Panc1 (cell line): Measurements from ENCODE around the gene KCNB1. TPM values are rescaled to one million over a fixed set of nuclear protein-coding genes. Genes with fewer than 3 reads are reported as not detected.

Experiments used
- ATAC-seq: fragments of 200-7000 bp; cut with Tn5 transposase; 2 replicates; pipeline ENCODE4 v1.9.1; 2020; ENCODE audit warnings: mild to moderate bottlenecking, moderate library complexity
- BruUV-seq: library from RNA; stranded (reverse); fragments of 400-500 nt; replicated peaks from 2 replicates; lab custom pipeline; 2021; lab: Mats Ljungman, UMichigan
- CTCF ChIA-PET: fragments of 300-600 bp; sonication (Branson Sonifier 250); formaldehyde crosslinking; loops from one replicate; lab custom pipeline; 2022; ENCODE audit warnings: antibody characterized with exemption; lab: Charles Lee
- POLR2A ChIA-PET: fragments of 300-600 bp; sonication (Branson Sonifier 250); formaldehyde crosslinking; loops from one replicate; lab custom pipeline; 2022; ENCODE audit warnings: antibody characterized with exemption; lab: Charles Lee
- DNase-seq: peaks from one replicate; pipeline ENCODE4 v3.0.0-alpha.2; 2010; ENCODE audit warnings: low read depth, low spot score
- H3K27ac ChIP-seq: 2 replicates; pipeline ENCODE4 v1.5.1; 2011; ENCODE audit warnings: mild to moderate bottlenecking, low read length, inconsistent platforms
- H3K27me3 ChIP-seq: fragments of 200-500 bp; sonication (Bioruptor generic); 2 replicates; pipeline ENCODE4 v1.6.0; 2014; ENCODE audit warnings: low read length, inconsistent platforms; ENCODE audit not compliant: control insufficient read depth, insufficient read depth
- H3K36me3 ChIP-seq: fragments of 200-500 bp; sonication (Bioruptor generic); 2 replicates; pipeline ENCODE4 v1.5.1; 2014; ENCODE audit warnings: inconsistent platforms, mild to moderate bottlenecking, low read length, moderate library complexity; ENCODE audit not compliant: control insufficient read depth, insufficient read depth
- H3K4me1 ChIP-seq: 2 replicates; pipeline ENCODE4 v1.5.1; 2011; ENCODE audit warnings: inconsistent platforms, mild to moderate bottlenecking, low read length, moderate library complexity; ENCODE audit not compliant: control insufficient read depth, insufficient read depth
- H3K4me3 ChIP-seq, 2 experiments: 2 replicates each; pipeline ENCODE4 v1.5.1; 2011 to 2012; ENCODE audit warnings: low read depth in 2 of 2, low read length in 2 of 2, mild to moderate bottlenecking in 2 of 2, inconsistent platforms in 1 of 2, moderate library complexity in 1 of 2
- H3K9me3 ChIP-seq: fragments of 200-500 bp; sonication (Bioruptor generic); 2 replicates; pipeline ENCODE4 v1.5.1; 2014; ENCODE audit warnings: low read depth, mild to moderate bottlenecking, inconsistent platforms, low read length, moderate library complexity; ENCODE audit not compliant: control insufficient read depth, insufficient read depth
- POLR2AphosphoS5 ChIP-seq: IDR thresholded peaks from 2 replicates; pipeline ENCODE4 v1.6.1; 2012; ENCODE audit warnings: mild to moderate bottlenecking, low read depth, low read length, moderate library complexity
- SIN3A ChIP-seq: IDR thresholded peaks from 2 replicates; pipeline ENCODE4 v1.6.1; 2012; ENCODE audit warnings: low read depth, mild to moderate bottlenecking, low read length, moderate library complexity, borderline replicate concordance; ENCODE audit not compliant: insufficient read depth
- TCF7L2 ChIP-seq: IDR thresholded peaks from 2 replicates; pipeline ENCODE4 v1.6.1; 2011; ENCODE audit warnings: mild to moderate bottlenecking, low read depth, low read length, inconsistent platforms
- in situ Hi-C: cut with HindIII; loops from 2 replicates; pipeline ENCODE4 v1.10.0; 2016; ENCODE audit warnings: low sequenced_read_pairs, low pct_unique_long_range_greater_than_20kb
- intact Hi-C: fragments of 100-400 bp; cut with micrococcal nuclease; formaldehyde crosslinking; loops from one replicate; pipeline ENCODE4 v1.10.0; 2022; ENCODE audit not compliant: unreplicated experiment
- total RNA-seq: library from RNA; stranded (reverse); gene quantifications from one replicate; pipeline ENCODE4 v1.2.1, GENCODE V29; 2021; ENCODE audit not compliant: unreplicated experiment
- TF ChIP-seq, protein P1 (sequence below): fragments of 450-650 bp; IDR thresholded peaks from 2 replicates; pipeline ENCODE4 v1.5.1; 2017; ENCODE audit warnings: mild to moderate bottlenecking
- TF ChIP-seq, protein P2 (sequence below), 2 experiments: IDR thresholded peaks; 2 replicates each; pipeline ENCODE4 v1.6.1; 2011 to 2012; ENCODE audit warnings: low read depth in 2 of 2, control low read depth in 1 of 2, low read length in 1 of 2, mild to moderate bottlenecking in 1 of 2, moderate library complexity in 1 of 2; ENCODE audit not compliant: insufficient read depth in 1 of 2

The KCNB1 gene
- total RNA-seq, 1 experiment from 2014 or later: 11.1 TPM

DNA sequence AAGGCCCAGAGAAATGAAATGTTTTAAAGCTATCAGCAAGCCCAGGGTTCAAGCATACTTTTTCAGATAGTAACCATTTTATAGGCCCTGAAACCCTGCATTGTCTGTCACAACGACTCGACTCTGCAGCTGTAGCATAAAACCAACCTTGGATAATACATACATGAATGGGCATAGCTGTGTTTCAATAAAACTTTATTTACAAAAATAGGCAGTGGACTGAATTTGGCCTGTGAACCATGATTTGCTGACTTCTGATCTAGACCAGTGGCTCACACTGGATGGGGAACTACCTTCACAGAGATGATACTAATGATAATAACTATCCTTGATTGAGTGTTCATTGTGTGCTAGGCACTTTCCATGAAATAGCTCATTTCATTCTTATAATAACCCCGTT, 107.3 kb downstream of the KCNB1 start:
- H3K27me3 ChIP-seq: no peaks in the 10 kb centered on the region
- no peak for TF ChIP-seq POLR2AphosphoS5
- no peak for TF ChIP-seq SIN3A
- TF ChIP-seq, protein P1, sequence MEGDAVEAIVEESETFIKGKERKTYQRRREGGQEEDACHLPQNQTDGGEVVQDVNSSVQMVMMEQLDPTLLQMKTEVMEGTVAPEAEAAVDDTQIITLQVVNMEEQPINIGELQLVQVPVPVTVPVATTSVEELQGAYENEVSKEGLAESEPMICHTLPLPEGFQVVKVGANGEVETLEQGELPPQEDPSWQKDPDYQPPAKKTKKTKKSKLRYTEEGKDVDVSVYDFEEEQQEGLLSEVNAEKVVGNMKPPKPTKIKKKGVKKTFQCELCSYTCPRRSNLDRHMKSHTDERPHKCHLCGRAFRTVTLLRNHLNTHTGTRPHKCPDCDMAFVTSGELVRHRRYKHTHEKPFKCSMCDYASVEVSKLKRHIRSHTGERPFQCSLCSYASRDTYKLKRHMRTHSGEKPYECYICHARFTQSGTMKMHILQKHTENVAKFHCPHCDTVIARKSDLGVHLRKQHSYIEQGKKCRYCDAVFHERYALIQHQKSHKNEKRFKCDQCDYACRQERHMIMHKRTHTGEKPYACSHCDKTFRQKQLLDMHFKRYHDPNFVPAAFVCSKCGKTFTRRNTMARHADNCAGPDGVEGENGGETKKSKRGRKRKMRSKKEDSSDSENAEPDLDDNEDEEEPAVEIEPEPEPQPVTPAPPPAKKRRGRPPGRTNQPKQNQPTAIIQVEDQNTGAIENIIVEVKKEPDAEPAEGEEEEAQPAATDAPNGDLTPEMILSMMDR: no peak
- TF ChIP-seq, protein P2, sequence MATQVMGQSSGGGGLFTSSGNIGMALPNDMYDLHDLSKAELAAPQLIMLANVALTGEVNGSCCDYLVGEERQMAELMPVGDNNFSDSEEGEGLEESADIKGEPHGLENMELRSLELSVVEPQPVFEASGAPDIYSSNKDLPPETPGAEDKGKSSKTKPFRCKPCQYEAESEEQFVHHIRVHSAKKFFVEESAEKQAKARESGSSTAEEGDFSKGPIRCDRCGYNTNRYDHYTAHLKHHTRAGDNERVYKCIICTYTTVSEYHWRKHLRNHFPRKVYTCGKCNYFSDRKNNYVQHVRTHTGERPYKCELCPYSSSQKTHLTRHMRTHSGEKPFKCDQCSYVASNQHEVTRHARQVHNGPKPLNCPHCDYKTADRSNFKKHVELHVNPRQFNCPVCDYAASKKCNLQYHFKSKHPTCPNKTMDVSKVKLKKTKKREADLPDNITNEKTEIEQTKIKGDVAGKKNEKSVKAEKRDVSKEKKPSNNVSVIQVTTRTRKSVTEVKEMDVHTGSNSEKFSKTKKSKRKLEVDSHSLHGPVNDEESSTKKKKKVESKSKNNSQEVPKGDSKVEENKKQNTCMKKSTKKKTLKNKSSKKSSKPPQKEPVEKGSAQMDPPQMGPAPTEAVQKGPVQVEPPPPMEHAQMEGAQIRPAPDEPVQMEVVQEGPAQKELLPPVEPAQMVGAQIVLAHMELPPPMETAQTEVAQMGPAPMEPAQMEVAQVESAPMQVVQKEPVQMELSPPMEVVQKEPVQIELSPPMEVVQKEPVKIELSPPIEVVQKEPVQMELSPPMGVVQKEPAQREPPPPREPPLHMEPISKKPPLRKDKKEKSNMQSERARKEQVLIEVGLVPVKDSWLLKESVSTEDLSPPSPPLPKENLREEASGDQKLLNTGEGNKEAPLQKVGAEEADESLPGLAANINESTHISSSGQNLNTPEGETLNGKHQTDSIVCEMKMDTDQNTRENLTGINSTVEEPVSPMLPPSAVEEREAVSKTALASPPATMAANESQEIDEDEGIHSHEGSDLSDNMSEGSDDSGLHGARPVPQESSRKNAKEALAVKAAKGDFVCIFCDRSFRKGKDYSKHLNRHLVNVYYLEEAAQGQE (IDR thresholded peaks at IDR 0.05; ENCODE audit: insufficient read depth in 1 of 2, low read depth in 2 of 2, low read length in 1 of 2): no peak
- TF ChIP-seq TCF7L2: no peak
- no TSS peak for BruUV-seq
- DNase-seq (no peak), ATAC-seq (no peak)
- in situ Hi-C loops: no loop called here
- H3K4me3 ChIP-seq: no peak overlapping the region
- peaks cover 20% of the 10 kb centered on the region for H3K4me1 ChIP-seq
- H3K36me3 ChIP-seq: no peaks in the 10 kb centered on the region
- H3K9me3 ChIP-seq: no peaks in the 10 kb centered on the region
- ChIA-PET POLR2A (no interaction called here), CTCF (no interaction called here)
- H3K27ac ChIP-seq: no peak overlapping the region
- intact Hi-C loops: no loop called here

- TF ChIP-seq SIN3A (no peak), TCF7L2 (no peak), POLR2AphosphoS5 (no peak)
- TF ChIP-seq, protein P2 (IDR thresholded peaks at IDR 0.05; ENCODE audit: insufficient read depth in 1 of 2, low read depth in 2 of 2, low read length in 1 of 2): no peak
- TF ChIP-seq, protein P1: no peak
These were observed 110.3 kb downstream of the KCNB1 start for GRCh38 chr20:49372095-49372734.

More at GRCh38 chr20:49372095-49372734, 110.3 kb downstream of the KCNB1 start:
- ChIA-PET POLR2A (interaction anchor here (0.6 kb wide), 1 partner anchor 174 kb away, joined by 3 read pairs; no protein-coding TSS in a partner anchor), CTCF (no interaction called here)
- Histone ChIP-seq H3K36me3 (no peaks in the 10 kb centered on the region), H3K9me3 (no peaks in the 10 kb centered on the region), H3K4me1 (peaks cover 6% of the 10 kb centered on the region; the same call in 1 of the 2 replicates), H3K27me3 (no peaks in the 10 kb centered on the region), H3K4me3 (no peak overlapping the region), H3K27ac (peak overlapping the region; percentile 13; the same call in 1 of the 2 replicates)
- intact Hi-C loops (no loop called here), in situ Hi-C loops (no loop called here)
- DNase-seq: no peak
- no TSS peak for BruUV-seq
- ATAC-seq: no peak
